ENCODE data around the gene ITCH.
"Not testable (repeated sequence)": the region's sequence is repeated elsewhere in the genome, so short reads cannot be mapped to it uniquely, and the experiment has no call there.

The ITCH gene

GRCh38 chr20:34343458-34344211 lies 19.4 kb upstream of the ITCH start:
- DNase-seq (ENCODE audit: low read depth in 2 of 3, low spot score in 2 of 3), result no peak

- DNase-seq (ENCODE audit: low read depth in 2 of 3, low spot score in 2 of 3), result no peak
Observed at GRCh38 chr20:34344238-34344637, 18.8 kb upstream of the ITCH start.

GRCh38 chr20:34345402-34345736 lies 17.7 kb upstream of the ITCH start:
- DNase-seq (ENCODE audit: low read depth in 2 of 3, low spot score in 2 of 3), result no peak

- DNase-seq (ENCODE audit: low read depth in 2 of 3, low spot score in 2 of 3), result not testable (repeated sequence)
Observed at GRCh38 chr20:34345839-34346532, 17.1 kb upstream of the ITCH start.

DNA sequence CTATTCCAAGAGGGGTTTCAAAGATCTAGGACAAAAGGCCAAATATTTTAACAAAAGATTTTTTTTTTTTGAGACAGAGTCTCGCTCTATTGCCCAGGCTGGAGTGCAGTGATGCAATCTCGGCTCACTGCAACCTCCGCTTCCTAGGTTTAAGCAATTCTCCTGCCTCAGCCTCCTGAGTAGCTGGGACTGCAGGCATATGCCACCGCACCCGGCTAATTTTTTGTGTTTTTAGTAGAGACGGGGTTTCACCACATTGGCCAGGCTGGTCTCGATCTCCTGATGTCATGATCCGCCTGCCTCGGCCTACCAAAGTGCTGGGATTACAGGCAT lies 16.6 kb upstream of the ITCH start:
- DNase-seq (ENCODE audit: low read depth in 2 of 3, low spot score in 2 of 3), result not testable (repeated sequence)

DNA sequence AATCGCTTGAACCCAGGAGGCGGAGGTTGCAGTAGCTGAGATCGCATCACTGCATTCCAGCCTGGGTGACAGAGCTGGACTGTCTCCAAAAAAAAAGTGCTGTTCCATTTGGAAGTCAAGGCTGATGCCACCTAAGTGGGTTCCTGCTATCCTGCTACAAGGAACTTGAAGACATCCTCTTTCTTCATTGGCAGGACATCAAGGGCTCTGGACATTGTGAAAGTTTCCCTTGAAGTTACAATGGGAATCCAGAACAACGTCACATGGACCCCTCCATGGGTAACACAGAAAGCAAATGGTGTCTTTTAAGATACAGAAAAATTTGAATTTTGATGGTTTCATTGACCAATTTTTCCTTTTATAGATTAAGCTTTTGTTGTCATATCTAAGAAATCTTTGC lies 15.5 kb upstream of the ITCH start:
- no peak for DNase-seq (ENCODE audit: low read depth in 2 of 3, low spot score in 2 of 3)

- DNase-seq (ENCODE audit: low read depth in 2 of 3, low spot score in 2 of 3), result no peak
Observed at GRCh38 chr20:34350095-34350494, 13.0 kb upstream of the ITCH start.

DNA sequence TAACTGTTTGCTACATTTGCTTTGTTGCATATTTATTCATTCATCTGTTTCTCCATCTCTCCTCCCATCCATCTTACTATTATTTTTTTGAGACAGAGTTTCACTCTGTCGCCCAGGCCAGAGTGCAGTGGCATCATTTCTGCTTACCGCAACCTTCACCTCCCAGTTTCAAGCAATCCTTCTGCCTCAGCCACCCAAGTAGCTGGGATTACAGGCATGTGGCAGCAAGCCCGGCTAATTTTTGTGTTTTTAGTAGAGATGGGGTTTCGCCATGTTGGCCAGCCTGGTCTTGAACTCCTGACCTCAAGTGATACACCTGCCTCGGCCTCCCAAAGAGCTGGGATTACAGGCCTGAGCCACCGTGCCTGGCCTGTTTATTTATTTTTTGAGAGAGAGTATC lies 9.6 kb upstream of the ITCH start:
- not testable (repeated sequence) for DNase-seq (ENCODE audit: low read depth in 2 of 3, low spot score in 2 of 3)

DNA sequence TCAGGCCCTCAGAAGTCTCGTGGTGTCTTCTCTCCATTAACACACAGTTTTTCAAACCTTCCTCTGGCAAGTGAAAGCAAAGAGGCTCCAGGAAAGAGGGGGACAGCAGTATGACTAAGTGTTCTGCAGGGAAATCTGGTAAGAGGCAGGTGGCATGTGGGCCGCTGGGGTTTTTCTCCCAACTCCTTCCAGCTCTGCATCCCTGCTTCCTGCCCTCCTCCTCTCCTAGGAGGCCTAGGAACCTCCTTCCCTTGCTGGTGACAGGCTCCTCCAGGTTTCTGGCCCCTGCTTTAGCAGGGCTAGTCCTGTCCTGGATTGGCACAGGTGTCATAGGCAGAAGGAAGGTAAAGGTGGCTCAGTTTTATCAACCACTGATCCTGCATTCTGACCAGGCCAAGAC lies 7.6 kb upstream of the ITCH start:
- DNase-seq (ENCODE audit: low read depth in 2 of 3, low spot score in 2 of 3), result no peak

- DNase-seq (ENCODE audit: low read depth in 2 of 3, low spot score in 2 of 3), result not testable (repeated sequence)
Observed at GRCh38 chr20:34359729-34360128, 3.3 kb upstream of the ITCH start.

- DNase-seq (ENCODE audit: low read depth in 2 of 3, low spot score in 2 of 3), result no peak
Observed at GRCh38 chr20:34362502-34363061, 491 bp upstream of the ITCH start.

DNA sequence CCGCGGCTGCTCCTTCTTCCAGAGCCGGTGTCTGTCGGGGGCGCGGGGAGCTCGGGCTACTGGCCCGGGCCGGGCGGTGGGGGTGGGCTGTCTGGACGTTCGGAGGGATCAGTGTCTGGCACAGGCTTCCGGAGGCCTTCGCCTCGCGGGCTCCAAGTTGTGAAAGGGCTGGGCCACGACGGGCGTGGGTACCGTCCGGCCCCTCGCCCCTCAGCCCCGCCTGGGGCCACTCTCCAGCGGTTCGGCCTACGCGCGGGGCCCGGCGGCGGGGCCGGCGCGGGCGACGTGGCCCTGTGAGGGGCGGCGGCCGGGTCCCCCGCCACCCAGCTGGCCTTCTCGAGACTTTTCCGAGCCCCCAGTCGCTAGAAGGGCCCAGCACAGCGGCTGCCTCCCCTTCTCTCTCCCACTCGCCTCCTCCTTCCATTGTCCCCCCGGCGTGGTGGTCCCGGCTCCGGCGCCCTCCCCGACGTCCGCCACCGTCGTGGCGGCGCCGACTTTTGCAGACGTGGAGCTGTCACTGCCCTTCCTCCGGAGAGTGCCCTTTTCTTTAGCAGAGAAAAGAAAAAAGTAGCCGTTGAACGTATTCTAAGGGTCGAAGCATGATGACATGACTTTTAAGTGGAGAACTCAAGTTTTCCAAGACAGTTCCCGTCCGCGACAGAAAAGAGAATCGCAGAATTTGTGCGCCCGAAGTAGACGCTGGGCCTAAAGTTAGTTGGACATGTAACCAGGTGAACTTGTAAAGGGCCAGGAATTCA lies 571 bp downstream of the ITCH start:
- no peak for DNase-seq (ENCODE audit: low read depth in 2 of 3, low spot score in 2 of 3)

- DNase-seq (ENCODE audit: low read depth in 2 of 3, low spot score in 2 of 3), result no peak
Observed at GRCh38 chr20:34364223-34364506, 1.1 kb downstream of the ITCH start.

DNA sequence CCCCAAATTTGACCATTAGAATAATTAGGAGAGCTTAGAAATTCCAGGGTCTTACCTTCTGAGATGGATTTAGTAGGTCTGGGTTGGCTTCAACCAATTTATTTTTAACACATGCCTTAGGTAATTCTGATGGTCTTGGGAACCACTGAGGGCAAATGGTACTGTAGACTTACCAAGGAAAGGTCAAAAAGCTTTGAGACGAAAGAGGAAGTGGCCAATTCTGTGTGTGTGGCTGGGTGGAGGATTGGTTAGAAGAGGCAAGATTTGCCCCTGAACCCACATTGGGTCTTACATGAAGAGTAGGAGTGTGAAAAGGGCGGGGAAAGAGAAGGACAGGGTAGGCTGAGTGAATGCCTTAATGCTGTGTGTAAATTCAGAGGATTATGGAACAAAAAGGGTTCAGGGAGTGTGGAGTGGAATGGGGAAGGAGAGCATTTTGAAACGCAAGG lies 2.7 kb downstream of the ITCH start:
- DNase-seq (ENCODE audit: low read depth in 2 of 3, low spot score in 2 of 3), result no peak

DNA sequence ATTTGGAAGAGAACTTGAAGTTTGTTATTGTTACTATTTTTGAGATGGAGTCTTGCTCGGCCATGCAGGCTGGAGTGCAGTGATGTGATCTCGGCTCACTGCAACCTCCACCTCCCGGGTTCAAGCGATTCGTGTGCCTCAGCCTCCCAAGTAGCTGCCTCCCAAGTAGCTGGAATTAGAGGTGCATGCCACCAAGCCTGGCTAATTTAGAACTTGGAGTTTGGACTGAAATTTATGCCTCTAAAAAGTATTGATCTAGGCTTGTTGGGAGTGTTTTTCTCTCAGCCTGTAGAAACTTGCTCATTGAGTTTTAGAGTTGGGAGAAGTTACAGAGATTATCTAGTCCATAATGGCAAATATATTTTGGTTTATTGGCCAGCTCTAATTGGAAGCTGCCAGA lies 4.1 kb downstream of the ITCH start:
- DNase-seq (ENCODE audit: low read depth in 2 of 3, low spot score in 2 of 3), result no peak

DNA sequence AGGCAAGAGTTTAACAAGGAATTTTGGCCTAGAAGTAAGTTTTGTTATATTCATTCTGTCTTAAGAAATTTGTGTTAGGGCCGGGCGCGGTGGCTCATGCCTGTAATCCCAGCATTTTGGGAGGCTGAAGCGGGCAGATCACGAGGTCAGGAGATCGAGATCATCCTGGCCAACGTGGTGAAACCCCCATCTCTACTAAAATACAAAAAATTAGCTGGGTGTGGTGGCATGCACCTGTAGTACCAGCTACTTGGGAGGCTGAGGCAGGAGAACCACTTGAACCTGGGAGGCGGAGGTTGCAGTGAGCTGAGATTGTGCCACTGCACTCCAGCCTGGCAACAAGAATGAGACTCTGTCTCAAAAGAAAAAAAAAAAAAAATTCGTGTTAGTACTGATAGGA lies 4.8 kb downstream of the ITCH start:
- DNase-seq (ENCODE audit: low read depth in 2 of 3, low spot score in 2 of 3), result not testable (repeated sequence)

GRCh38 chr20:34368547-34368946 lies 5.5 kb downstream of the ITCH start:
- no peak for DNase-seq (ENCODE audit: low read depth in 2 of 3, low spot score in 2 of 3)

- DNase-seq (ENCODE audit: low read depth in 2 of 3, low spot score in 2 of 3), result no peak
Observed at GRCh38 chr20:34369265-34369664, 6.2 kb downstream of the ITCH start.

GRCh38 chr20:34370062-34370461 lies 7.0 kb downstream of the ITCH start:
- DNase-seq (ENCODE audit: low read depth in 2 of 3, low spot score in 2 of 3), result no peak

- no peak for DNase-seq (ENCODE audit: low read depth in 2 of 3, low spot score in 2 of 3)
Observed at GRCh38 chr20:34373445-34373844, 10.4 kb downstream of the ITCH start.

DNA sequence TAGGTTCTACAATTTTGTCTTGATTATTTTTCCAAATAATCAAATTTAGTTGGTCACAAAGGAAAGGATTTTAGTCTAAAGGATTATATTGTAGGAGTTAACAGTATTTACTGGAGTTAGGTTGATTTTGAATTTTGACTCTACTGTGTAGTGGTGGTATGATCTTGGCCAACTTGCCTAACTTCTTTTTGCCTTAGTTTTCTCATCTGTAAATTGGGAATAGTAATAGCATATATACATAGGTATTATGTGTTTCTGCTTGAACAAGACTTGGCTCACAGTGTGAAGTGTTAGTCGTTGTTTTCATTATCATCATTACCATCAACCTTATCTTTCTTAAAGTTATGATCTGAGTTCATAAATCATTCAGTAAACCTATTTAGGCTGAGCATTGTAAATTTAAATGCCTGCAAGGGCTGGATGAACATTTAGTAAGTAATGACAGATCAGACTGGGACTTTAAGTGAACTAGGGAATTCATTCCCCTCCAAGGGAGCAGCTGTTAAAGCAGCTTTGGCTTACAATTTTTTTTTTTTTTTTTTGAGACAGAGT lies 11.2 kb downstream of the ITCH start:
- no peak for DNase-seq (ENCODE audit: low read depth in 2 of 3, low spot score in 2 of 3)

DNA sequence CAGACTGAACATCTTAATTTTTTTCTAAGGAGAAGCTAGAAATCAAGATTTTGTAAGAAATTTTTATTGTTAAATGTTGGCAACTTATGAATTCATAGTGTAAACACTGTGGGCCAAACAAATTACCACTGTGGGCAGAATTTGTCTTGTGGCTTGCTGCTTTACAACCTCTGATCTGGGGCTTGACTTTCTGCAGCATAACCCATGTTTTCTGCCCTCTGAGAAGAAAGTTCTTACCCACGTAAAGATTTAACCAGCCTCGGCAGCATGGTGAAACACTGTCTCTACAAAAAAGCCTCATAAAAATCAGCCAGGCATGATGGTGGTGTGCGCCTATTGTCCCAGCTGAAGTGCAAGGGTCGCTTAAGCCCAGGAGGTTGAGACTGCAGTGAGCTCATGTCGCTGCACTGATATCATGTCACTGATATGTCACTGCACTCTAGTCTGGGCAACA lies 12.9 kb downstream of the ITCH start:
- no peak for DNase-seq (ENCODE audit: low read depth in 2 of 3, low spot score in 2 of 3)

Measured in activated CD8-positive, alpha-beta memory T cell treated with anti-CD3 and anti-CD28 coated beads for 48 hours (primary cell).